C4-2B (cell line): ENCODE measurements around the gene SLCO2A1.

ENCODE experiments used
- ZFX ChIP-seq: fragments of 450-650 bp; IDR thresholded peaks from 2 replicates; pipeline ENCODE4 v1.6.1; 2017
- TF ChIP-seq, protein P1 (sequence below): fragments of 450-650 bp; conservative IDR thresholded peaks from 2 replicates; pipeline ENCODE4 v1.5.1; 2017; ENCODE audit warnings: mild to moderate bottlenecking

DNA sequence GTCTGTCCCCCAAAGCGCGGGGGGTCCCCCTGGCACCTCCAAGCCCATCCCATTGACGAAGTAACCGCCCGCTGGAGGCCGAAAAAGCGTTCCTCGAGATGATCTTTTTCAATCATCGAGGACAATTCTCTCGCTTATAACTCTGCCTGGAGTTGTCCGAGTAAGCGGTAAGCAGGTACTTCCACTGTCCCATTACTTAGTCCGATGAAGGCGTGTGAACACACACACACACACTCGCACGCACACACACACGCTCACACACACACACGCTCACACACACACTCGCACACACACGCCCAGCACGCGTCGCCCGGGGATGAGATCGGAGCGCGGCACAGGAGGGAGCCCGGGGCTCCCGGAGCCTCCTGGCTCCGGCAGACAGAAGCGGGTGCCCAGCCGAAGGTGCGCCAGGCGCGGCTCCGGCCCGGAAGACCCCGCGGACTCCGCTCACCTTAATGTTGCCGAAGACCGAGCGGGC, 430 bp downstream of the SLCO2A1 start:
- TF ChIP-seq, protein P1, sequence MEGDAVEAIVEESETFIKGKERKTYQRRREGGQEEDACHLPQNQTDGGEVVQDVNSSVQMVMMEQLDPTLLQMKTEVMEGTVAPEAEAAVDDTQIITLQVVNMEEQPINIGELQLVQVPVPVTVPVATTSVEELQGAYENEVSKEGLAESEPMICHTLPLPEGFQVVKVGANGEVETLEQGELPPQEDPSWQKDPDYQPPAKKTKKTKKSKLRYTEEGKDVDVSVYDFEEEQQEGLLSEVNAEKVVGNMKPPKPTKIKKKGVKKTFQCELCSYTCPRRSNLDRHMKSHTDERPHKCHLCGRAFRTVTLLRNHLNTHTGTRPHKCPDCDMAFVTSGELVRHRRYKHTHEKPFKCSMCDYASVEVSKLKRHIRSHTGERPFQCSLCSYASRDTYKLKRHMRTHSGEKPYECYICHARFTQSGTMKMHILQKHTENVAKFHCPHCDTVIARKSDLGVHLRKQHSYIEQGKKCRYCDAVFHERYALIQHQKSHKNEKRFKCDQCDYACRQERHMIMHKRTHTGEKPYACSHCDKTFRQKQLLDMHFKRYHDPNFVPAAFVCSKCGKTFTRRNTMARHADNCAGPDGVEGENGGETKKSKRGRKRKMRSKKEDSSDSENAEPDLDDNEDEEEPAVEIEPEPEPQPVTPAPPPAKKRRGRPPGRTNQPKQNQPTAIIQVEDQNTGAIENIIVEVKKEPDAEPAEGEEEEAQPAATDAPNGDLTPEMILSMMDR: no peak
- no peak for TF ChIP-seq ZFX
